ENCODE data around the gene LARP1B.

DNA sequence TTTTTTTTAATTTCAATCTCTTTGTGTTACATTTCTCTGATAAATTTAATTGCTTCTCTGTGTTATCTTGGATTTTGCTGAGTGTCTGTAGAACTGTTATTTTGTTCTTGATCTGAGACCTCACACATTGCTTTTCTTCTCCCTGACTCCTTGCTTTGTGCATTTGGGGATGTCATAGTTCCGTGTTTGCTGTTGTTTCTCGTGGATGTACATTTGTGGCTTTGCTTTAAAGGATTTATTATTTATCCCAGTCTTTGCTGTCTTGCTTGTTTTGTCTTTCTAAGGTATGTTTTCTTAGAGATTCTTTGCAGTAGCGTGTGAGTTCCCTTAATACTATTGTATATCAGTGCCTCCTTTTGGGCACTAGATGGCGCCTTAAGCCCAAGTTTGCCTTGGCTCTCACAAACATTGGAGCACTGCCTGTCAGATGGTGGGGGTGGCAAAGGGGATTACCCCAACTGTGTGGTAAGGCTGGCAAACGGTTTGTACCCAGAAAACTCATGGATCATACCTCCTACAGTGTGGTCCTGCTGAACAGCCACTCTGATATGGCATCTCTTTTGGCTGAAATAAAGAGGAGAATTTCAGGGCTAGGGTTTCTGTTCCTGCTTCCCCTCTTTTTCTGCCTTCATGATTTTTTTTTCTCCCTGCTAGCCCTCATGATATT is 130.1 kb downstream of the LARP1B start:
- TF ChIP-seq, protein P1, sequence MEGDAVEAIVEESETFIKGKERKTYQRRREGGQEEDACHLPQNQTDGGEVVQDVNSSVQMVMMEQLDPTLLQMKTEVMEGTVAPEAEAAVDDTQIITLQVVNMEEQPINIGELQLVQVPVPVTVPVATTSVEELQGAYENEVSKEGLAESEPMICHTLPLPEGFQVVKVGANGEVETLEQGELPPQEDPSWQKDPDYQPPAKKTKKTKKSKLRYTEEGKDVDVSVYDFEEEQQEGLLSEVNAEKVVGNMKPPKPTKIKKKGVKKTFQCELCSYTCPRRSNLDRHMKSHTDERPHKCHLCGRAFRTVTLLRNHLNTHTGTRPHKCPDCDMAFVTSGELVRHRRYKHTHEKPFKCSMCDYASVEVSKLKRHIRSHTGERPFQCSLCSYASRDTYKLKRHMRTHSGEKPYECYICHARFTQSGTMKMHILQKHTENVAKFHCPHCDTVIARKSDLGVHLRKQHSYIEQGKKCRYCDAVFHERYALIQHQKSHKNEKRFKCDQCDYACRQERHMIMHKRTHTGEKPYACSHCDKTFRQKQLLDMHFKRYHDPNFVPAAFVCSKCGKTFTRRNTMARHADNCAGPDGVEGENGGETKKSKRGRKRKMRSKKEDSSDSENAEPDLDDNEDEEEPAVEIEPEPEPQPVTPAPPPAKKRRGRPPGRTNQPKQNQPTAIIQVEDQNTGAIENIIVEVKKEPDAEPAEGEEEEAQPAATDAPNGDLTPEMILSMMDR (IDR thresholded peaks at IDR 0.05 in 2 of 3, conservative IDR thresholded peaks at IDR 0.05 in 1 of 3; ENCODE audit: insufficient read depth in 2 of 3, low read depth in 1 of 3, low read length in 3 of 3), result peak; percentile 75 to 92 (median 87)
- TF ChIP-seq HMG20B (CRISPR knock-in tag; IDR thresholded peaks at IDR 0.05) (no peak), ZZZ3 (IDR thresholded peaks at IDR 0.05) (no peak)
- TF ChIP-seq, protein P2, sequence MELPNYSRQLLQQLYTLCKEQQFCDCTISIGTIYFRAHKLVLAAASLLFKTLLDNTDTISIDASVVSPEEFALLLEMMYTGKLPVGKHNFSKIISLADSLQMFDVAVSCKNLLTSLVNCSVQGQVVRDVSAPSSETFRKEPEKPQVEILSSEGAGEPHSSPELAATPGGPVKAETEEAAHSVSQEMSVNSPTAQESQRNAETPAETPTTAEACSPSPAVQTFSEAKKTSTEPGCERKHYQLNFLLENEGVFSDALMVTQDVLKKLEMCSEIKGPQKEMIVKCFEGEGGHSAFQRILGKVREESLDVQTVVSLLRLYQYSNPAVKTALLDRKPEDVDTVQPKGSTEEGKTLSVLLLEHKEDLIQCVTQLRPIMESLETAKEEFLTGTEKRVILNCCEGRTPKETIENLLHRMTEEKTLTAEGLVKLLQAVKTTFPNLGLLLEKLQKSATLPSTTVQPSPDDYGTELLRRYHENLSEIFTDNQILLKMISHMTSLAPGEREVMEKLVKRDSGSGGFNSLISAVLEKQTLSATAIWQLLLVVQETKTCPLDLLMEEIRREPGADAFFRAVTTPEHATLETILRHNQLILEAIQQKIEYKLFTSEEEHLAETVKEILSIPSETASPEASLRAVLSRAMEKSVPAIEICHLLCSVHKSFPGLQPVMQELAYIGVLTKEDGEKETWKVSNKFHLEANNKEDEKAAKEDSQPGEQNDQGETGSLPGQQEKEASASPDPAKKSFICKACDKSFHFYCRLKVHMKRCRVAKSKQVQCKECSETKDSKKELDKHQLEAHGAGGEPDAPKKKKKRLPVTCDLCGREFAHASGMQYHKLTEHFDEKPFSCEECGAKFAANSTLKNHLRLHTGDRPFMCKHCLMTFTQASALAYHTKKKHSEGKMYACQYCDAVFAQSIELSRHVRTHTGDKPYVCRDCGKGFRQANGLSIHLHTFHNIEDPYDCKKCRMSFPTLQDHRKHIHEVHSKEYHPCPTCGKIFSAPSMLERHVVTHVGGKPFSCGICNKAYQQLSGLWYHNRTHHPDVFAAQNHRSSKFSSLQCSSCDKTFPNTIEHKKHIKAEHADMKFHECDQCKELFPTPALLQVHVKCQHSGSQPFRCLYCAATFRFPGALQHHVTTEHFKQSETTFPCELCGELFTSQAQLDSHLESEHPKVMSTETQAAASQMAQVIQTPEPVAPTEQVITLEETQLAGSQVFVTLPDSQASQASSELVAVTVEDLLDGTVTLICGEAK (IDR thresholded peaks at IDR 0.05), result no peak
- TF ChIP-seq, protein P2 (CRISPR knock-in tag; IDR thresholded peaks at IDR 0.05), result no peak
